HuH-7.5 (cell line): Measurements from ENCODE around the gene SYS1.
"Not testable (repeated sequence)": the region's sequence is repeated elsewhere in the genome, so short reads cannot be mapped to it uniquely, and the experiment has no call there.

ENCODE experiments used
- DNase-seq: peaks from one replicate; pipeline ENCODE4 v3.0.0; 2011; ENCODE audit warnings: low spot score

SYS1 gene

DNA sequence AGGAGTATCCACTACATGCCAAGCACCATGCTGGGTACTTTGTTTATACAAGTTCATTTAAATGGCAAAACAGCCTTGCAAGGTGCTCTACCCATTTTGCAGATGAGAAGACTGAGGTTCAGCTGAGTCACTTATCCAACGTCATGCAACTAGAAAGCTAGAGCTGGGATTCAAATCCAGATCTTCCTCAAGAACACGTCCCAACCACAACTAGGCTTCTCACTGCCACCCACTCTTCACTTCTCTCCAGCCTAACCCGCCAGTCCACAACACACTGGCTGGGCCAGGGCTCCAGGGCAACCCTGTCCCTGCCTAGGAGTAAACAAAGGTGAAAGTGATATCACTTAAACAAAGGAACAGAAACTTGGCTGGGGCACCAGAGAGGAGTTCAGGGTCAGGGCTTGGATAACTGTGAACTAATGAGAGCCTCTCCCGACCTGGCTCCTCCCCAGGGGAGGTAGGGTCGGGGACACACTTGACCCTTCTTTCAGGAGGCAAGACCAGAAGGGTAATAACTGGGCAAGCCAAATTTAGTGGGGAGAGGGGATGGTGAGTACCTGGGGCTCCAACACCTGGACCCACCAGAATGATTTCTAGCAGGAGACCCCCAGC lies 22.6 kb upstream of the SYS1 start:
- DNase-seq = no peak

DNA sequence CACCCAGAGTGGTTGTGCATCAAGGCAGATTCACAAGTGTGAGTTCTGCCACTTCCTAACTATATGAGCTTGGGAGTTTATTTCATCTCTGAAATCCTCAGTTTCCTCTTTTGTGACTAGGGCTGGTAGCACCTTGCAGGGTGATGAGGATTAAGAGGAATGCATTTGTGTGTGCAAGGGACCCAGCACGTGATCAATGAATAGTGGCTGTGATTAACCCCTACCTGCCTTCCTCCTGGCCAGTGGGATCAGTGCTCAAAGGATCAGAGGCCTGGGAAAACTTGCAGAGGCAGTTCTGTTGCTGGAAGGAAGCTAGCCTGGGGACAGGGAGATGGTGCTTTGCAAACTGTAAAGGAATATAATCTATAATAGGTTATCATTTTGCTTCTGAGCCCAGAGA lies 22.0 kb upstream of the SYS1 start:
- DNase-seq = no peak

DNA sequence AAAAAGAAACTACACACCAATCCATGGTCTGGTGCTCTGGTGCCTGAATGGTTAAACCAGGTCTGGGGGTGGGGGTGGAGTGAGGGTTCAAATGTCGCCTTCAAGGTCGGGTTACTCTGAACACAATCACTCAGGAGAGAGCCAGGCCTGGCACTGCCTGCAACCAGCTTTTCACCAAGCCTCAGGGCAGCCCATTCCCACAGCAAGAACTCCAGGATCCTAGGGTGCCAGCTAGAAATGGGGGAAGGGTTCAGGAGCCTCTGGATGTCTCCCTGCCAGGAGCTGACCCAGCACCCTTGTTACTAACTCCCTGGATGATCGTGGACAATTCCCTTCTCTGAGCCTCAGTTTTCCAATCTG lies 21.4 kb upstream of the SYS1 start:
- DNase-seq = no peak

DNA sequence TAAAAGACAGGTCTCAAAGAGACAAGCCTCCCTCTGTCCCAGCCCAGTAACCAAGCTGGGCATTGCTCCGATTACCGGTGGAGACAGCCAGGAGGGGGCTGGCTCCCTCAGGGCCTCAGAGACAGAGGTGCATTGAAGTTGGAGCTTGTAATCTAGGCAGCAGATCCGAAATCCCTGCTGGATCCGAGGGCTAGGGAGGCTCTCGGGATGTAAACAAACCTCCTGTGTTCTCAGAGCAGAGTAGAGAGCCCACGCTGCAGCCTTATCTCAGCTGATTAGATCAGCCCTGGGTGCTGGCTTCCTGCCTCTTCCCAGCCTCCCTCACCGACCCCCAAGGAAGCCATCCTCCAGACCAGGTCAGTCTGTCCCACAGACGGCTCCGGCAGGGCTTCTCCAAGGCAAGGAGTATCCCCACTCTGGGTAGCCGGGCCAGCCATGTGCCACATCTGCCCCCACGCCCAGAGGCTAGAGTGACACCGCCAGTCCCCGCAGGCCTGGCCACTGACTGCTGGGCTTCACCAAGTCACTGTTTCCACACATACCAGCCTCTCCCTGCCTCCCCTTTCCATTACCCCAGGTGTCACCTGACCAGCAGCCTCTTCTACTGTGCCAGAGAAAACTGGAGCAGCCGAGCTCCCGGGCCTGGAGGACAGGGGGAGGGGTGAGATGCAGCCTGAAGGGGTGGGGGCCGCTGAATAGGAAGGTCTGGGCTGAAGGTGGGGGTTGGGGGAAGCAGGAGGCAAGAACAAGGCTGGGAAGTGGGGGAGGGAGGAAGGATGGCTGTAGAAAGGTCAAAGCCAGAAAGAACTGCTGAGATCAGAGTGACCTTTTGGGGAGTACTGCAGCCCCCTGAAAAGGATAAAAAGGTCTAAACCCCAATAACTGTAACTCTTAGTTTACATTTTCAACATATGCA lies 20.8 kb upstream of the SYS1 start:
- DNase-seq = peak; percentile 57

DNA sequence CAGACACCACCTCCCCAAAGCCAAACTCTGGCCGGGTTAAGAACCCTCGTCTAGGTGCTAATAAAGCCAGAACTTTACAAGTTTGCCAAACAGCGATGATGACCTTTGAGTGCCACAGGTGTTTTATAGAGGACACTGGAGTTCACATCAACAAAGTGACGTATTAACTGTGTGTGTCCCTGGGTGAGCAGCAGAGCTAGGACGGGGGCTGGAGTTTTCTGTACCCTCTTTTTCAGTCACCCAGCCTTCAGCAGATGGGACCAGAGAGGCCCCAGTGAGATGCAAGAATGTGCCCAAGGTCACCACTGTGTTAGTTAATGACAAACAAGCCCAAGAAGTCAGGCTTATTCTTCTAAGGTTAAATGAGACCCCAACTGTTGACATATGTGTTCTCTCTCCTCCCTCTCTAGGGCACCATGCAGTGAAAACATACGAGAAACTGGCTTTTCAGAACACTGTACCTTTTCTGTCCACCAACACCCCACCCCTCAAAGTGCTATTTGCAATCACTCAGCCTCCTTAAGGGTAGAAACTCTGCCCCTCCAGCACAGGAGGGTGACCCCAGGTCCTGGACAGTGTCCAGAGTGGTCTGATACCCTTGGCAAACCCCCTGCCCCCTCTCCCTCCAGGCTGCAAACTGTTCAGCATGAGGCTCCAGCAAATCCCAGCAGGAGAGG lies 20.0 kb upstream of the SYS1 start:
- DNase-seq = no peak

DNA sequence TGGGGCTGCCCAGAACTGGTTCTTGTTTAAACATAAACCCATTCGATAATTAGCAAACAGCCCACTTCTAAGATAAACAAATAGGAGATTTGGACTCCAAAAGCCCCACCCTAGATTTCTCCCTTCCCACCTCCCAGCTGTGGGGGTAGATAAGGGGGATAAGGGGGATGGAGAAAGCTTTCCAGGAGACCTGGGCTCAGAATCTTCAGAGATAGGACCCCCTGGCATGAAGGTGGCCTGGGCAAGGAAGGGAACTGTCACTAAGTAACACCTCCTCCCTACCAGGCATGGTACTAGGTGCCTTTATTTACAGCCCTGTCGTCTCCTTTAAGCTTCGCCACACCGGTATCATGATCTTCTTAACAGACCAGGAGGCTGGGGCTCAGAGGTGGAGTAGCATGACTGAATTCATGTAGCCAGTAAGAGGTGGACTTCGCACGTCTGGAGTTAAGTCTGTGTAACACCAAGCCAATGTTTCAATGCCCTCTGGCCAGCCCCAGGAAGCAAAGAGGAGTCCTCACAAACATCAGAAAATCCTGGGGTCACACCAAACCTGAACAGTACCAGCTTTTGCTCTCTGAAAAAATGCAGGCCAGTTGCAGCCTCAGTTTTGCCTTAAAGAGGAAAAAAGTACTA lies 19.3 kb upstream of the SYS1 start:
- DNase-seq = peak; percentile 60

DNA sequence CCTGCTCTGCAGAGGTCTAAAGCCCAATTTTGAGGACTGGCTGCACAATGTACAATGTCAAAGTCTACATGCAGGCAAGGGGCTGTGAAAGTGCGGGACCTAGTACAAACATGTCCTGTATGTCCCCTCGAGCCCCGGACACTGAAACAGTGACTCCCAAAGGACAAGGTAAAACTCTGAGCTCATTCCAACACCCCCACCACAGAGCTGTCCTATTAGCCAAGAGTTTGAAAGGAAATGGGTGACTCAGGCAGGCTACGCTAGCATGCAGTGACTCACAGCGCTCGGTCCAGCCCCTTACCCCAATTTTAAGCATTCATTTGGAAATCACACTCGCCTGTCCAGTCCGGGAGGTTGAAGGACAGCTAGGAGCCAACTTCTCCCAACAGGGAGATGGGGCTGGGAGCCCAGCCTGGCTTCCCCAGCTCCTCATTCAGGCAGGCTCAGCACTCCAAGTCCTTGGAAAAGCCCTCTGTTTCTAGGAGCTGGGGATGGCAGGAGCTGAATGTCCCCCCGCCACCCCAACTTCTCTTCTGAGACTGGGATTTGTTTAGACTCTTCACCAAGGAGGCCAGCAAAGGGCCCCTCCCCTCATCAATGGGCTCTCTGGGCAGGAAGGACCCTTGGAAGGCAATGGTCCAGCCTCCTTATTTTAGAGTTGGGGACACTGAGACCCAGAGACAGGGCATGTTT lies 18.6 kb upstream of the SYS1 start:
- DNase-seq = peak; percentile 46

DNA sequence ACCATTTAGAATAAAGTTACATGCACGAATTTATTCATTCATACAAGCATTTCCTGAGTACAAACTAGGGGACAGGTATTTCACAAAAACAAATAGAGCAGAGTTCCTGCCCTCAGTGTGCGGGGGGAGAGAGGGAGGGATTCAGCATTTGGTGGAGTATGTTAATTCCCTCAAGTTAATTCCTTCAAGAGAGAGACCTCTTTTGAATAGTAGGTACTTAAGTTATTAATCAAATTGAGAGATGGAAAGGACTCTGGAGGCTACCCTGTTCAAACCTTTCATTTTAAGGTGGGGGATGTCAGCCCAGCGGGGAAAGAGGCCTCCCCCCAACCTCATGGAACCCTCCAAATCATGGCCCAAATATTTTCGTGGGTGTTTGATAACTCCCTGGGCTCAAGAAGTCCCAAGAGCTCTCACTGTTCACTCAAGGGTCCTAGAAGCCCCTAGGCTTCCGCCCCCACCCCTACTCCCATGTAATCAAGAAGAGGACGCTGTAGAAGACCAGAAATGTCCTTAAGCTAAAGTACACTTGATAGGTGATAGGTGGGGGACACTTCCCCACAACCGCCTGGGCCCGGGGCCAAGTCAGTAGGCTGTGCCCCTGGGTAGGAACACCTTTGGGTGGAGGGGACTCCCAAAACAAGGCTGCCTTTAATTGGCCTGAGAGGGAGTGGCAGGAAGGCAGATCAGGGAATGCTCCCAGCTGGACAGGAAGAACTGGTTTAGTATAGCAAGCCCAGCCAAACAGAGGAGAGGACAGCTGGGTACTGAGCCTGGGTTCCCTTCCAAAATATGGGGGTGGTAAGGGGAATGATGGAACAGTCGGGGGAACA lies 17.6 kb upstream of the SYS1 start:
- DNase-seq = no peak

DNA sequence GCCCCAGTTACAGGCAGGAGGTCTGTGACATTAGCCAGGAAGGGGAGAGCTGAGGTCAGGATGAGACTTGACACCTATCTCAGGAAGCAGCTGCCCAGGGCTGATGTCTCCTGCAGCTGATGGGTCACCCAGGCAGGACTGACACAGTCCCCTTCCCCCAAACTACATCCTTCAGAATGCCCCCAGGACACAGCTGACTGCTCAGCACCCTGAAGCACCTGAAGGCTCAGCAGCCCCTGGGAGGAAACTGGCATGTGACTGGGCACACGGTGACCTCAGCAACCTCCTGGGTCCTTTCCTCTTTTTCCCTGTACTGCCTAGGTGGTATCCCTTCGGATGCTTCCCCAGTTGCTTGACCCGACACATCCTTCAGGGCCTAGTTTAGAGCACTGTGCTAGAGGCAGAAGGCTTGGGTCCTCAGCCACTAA lies 16.7 kb upstream of the SYS1 start:
- DNase-seq = no peak

DNA sequence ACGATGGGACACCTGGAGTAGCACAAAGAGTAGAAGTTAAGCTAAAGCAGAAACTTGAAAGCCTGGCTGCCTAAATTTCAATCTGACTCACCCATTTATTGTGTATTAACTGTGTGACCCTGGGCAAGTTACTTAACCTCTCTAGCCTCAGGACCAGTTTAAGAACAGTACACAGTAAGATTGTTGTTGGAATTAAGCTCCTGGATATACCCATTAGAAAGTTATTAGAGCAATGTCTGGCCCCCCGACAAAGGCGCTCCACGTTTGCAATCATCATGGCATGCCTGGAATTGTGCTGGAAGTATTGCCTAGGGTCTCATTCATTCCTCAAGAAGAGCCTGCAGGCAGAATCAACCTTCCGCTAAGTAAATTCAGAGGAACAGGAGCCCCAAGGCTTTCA lies 16.1 kb upstream of the SYS1 start:
- no peak for DNase-seq

DNA sequence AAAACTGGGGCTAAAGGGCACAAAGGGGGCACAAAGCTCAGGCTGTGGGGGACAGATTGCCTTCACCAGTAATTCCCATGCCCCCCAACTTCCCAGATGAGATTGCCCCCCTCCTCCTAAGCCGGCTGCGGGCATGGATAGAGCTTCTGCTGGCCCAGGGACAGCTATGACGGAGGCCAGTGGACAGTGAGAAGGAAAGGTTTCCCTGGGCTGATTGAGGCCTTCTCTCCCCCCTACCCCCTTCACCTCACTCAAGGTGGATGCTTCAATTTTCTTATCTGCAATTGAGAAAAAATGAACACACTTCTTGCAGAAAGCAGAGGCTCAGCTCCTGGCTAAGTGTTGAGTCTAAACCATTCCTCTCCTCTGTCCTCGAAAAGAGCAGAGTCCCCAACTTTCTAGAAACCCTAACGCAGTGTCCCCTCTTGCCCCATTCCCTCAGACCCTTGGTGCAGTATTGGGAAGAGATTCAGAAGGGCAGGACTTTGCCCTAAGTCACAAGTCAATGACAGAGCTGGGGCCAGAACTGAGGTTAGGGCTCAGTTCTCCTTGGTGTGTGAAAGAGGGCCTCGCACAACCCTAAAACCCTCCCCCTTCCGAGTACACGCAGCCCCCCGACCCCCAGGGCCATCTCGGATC lies 15.5 kb upstream of the SYS1 start:
- DNase-seq = peak; percentile 33

DNA sequence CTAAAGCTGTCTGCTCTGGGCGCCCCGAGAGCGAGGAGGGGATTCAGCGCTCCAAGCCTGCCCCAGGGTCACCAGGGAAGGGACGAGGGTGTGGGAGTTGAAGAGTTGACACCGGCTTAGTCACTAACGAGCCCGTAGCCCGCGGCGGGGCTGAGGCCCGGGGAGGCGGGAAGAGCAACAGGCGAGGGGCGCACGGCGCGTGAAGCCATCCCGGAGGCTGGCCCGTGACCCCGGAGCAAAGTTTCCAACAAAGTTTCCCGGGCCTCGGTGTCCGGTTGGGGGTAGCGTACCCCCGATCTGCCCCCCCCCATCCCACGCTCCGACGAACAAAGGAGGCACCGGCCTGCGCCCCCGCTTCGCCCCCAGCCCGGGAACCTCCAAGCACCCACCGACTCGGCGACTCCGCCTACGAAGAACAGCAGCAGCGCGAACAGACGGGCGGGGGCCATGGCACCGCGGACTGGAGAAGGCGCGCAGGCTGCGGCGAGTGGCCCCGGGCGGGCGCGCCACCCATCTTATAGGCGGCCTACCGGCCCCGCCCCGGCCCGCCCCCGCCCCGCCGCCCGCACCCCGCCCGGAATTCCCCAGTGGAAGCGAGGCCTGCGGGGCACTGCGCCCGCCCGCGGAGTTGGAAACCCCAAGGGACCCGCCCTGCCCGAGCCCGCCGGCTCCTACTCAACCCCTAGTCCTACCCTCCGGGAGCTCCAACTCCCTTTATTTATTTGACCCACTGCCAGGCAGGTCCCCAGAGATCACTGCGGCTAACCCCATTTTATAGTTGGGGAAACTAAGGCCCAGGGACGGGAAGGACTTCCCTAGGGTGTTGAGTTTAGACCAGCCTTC lies 14.8 kb upstream of the SYS1 start, which contains the start of gene SDC4:
TSS of gene SDC4 (minus strand) at position 489 of the 843 bp plus-strand sequence. CDS start at position 449, 40 bp downstream.
- DNase-seq = peak; percentile 74

DNA sequence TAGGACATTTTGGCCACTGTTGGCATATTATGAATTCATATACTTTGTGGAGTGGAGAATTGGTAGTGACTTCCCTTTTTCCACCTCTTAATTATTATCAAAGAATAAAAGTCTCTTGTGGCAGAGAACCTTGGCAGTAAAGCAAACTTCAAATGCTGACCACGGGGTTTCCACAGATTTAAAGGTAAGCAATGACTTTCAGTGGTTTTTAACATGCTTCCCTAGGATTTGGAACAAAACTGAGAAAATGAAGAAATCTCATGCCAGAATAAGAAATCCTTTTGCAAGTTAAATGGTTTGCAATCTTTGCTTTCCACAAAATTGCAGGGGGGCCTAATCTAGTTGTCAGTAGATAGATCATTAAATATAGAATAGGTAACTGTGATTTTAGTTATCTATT lies 12.7 kb upstream of the SYS1 start:
- DNase-seq = no peak

DNA sequence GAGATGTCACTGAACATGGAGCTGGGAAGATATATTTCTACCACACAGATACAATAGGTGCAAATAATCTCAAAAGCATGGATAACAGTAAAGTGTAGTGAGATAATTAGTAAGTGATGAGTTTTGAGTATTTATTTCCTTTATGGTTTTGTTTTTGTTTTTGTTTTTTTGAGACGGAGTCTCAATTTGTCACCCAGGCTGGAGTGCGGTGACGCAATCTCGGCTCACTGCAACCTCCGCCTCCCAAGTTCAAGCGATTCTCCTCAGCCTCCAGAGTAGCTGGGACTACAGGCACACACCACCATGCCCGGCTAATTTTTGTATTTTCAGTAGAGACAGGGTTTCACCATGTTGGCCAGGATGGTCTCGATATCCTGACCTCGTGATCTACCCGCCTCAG lies 12.2 kb upstream of the SYS1 start:
- not testable (repeated sequence) for DNase-seq

DNA sequence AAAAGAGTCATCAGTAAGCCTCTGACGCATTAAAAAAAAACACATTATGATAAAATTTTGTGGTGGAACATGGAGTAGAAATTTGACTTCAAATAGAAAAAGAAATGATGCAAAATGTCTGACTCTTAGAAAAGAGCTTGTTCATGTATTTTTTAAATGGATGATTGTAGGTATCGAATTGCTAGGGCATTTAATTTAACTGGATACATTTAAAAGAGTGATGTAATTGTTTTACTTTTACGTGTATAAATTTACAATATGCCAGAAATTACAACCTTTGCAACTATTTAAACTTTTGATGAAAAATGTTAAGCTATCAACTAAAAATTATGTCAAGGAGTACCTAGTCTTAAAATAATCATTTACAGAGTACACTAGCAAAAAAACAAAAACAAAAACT lies 10.2 kb upstream of the SYS1 start:
- no peak for DNase-seq

DNA sequence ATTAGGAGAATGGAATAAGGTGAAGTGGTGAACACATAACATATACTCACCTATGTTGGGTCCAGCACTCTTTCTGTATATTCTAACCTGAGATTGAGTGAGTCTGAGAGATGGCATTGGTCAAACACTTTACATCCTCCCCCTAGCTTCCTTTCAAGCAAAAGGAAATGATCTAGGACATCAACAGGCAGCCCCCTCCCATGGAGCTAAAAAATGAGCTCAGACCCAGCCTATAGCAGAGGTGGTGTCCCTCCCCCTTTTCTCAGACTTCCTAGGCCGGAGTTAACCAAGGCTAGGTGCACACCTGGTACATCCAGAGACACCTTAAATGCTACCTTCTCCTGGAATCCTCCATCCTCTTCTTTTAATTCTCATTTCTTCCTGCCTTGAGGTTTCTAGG lies 9.2 kb upstream of the SYS1 start:
- no peak for DNase-seq

DNA sequence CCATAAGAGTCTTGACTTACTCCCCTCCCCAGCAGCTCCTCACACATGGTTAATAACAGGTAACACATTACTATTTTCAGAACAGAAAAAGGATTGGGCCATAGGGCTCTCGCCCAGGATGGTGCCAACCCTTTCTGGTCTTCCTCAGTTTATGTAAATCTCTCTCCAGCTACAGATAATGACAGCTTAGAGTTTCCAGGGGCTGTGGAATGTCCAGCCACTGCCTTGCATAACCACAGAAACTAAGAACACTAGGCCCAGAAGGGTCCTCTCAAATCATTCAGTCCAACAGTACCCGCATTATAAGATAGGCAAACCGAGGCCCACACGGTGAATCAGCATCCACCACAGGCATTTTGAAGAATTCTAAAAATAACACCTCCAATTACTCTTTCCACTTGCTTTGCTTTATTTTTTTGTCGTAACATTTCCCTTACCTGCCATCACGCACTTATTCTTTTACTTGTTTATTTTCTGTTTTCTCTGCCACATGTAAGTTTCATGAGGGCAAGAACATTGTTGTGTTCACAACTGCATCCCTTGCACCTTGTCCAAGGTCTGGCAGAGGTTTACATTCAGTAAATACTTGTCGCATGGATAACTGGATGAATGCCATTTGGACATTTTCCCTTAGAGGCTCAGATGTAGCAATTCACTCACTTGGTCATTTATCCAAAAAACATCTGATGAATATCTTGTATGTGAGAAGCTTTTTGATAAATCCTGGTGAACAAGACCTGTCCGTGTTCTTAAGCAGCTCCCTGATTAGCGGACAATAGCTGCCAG lies 8.3 kb upstream of the SYS1 start:
- DNase-seq = no peak

DNA sequence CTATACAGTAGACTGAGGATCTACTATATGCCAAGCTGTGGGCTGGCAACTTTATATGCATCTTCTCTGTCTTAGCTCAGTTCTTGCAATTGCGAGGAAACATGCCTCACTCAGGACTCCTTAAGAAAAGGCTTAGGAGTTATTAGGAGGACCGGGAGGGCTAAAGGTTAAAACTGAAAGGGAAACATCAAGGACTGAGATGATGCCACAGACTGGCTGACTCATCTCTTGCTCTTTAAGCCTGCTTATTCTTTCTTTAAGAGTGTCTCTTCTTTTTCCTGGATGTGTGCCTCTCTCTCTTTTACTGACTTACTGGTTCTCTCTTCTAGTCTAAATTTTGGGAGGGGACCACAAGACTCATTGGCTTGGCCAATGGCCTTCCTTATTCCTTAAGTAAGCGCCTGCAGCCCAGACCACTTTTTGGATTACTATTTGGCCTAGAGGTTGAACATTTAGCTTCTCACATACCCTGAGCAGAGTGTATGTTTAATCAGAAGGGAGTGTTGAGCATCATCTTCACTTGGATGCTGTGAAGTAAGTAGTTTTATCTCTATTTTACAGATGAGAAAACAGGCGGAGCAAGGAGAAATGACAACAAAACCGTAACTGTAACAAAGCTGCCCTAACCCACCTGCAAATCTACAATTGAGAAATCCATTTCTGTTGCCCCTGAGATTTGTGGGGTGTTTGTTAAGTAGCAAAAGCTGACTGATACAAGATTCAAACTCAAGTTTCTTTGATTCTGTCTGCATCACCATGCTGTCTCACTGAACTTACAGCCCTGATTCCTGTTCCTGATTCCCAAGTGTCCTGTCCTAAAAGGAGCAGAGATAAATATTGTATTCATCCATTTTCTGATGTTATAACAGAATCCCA lies 7.5 kb upstream of the SYS1 start:
- DNase-seq = no peak
